Large intestine (tissue), 3 donors: ENCODE measurements around the gene RAI14. TPM values are rescaled to one million over a fixed set of nuclear protein-coding genes. Genes with fewer than 3 reads are reported as not detected.
"Not testable (repeated sequence)": the region's sequence is repeated elsewhere in the genome, so short reads cannot be mapped to it uniquely, and the experiment has no call there.

ENCODE experiments used
- DNase-seq, 2 donors: peaks; one replicate each; pipeline versions ENCODE4 v3.0.0 to v3.0.0-alpha.2; 2013
- H3K27ac ChIP-seq: one replicate; pipeline ENCODE4 v1.5.1; 2013; ENCODE audit warnings: low read length
- H3K27me3 ChIP-seq: 2 replicates; pipeline ENCODE4 v1.6.1; 2013; ENCODE audit warnings: low read length; ENCODE audit not compliant: control insufficient read depth, insufficient read depth
- H3K36me3 ChIP-seq: 2 replicates; pipeline ENCODE4 v1.6.1; 2013; ENCODE audit warnings: low read length; ENCODE audit not compliant: control insufficient read depth, insufficient read depth
- H3K4me1 ChIP-seq: one replicate; pipeline ENCODE4 v1.6.1; 2013; ENCODE audit warnings: low read length; ENCODE audit not compliant: control insufficient read depth, insufficient read depth
- H3K4me3 ChIP-seq: one replicate; pipeline ENCODE4 v1.5.1; 2013; ENCODE audit warnings: low read length
- H3K9me3 ChIP-seq: one replicate; pipeline ENCODE4 v1.6.1; 2013; ENCODE audit warnings: mild to moderate bottlenecking, low read depth, low read length, moderate library complexity; ENCODE audit not compliant: control insufficient read depth
- WGBS: methylation state at CpG from one replicate; pipeline ENCODE4 v1.1.5; 2013; ENCODE audit warnings: low lambda C conversion rate; ENCODE audit not compliant: insufficient coverage; 5-methylcytosine and 5-hydroxymethylcytosine counted together
- polyA plus RNA-seq: library from polyadenylated mRNA; unstranded; fragments of 120-200 nt; gene quantifications from one replicate; pipeline ENCODE4 v1.2.1, GENCODE V29; 2013

Gene RAI14
- polyA plus RNA-seq, 1 donor: 15.8 TPM

- Histone ChIP-seq H3K27ac (no peak overlapping the region), H3K4me3 (no peak overlapping the region), H3K27me3 (no peaks in the 10 kb centered on the region), H3K4me1 (peaks cover 18% of the 10 kb centered on the region), H3K36me3 (no peaks in the 10 kb centered on the region), H3K9me3 (no peaks in the 10 kb centered on the region)
- 20% methylated on average over 1 of the region's 6 CpGs for WGBS
- no peak for DNase-seq
Observed at GRCh38 chr5:34698754-34699153, 42.6 kb downstream of the RAI14 start.

GRCh38 chr5:34699155-34700077, 43.3 kb downstream of the RAI14 start:
- WGBS: 17% methylated on average over 1 of the region's 9 CpGs
- Histone ChIP-seq H3K27me3 (no peaks in the 10 kb centered on the region), H3K4me1 (peaks cover 18% of the 10 kb centered on the region), H3K27ac (no peak overlapping the region), H3K36me3 (no peaks in the 10 kb centered on the region), H3K9me3 (no peaks in the 10 kb centered on the region), H3K4me3 (no peak overlapping the region)
- peak in 1 of 2 donors; percentile 65 for DNase-seq

GRCh38 chr5:34700078-34700452, 43.9 kb downstream of the RAI14 start:
- H3K36me3 ChIP-seq: no peaks in the 10 kb centered on the region
- H3K4me3 ChIP-seq: no peak overlapping the region
- peaks cover 18% of the 10 kb centered on the region for H3K4me1 ChIP-seq
- H3K27ac ChIP-seq: no peak overlapping the region
- no peak for DNase-seq
- 40% methylated on average over 1 of the region's 2 CpGs for WGBS
- H3K9me3 ChIP-seq: no peaks in the 10 kb centered on the region
- no peaks in the 10 kb centered on the region for H3K27me3 ChIP-seq

- H3K27me3 ChIP-seq, H3K4me3 ChIP-seq, DNase-seq, H3K36me3 ChIP-seq, H3K27ac ChIP-seq, H3K9me3 ChIP-seq: not testable (repeated sequence)
- H3K4me1 ChIP-seq: peaks cover 18% of the 10 kb centered on the region
- 100% methylated on average over 2 of the region's 2 CpGs for WGBS
Observed at GRCh38 chr5:34701442-34701841, 45.3 kb downstream of the RAI14 start.

GRCh38 chr5:34703767-34704713, 47.9 kb downstream of the RAI14 start:
- no peaks in the 10 kb centered on the region for H3K27me3 ChIP-seq
- H3K9me3 ChIP-seq: no peaks in the 10 kb centered on the region
- WGBS: 14% methylated on average over 2 of the region's 10 CpGs
- peak in 1 of 2 donors; percentile 55 for DNase-seq
- H3K4me1 ChIP-seq: peaks cover 11% of the 10 kb centered on the region
- no peaks in the 10 kb centered on the region for H3K36me3 ChIP-seq
- H3K4me3 ChIP-seq: no peak overlapping the region
- H3K27ac ChIP-seq: no peak overlapping the region

GRCh38 chr5:34706084-34706483, 50.0 kb downstream of the RAI14 start:
- no peaks in the 10 kb centered on the region for H3K9me3 ChIP-seq
- WGBS: 100% methylated on average over 1 of the region's 1 CpG
- H3K27me3 ChIP-seq: no peaks in the 10 kb centered on the region
- H3K36me3 ChIP-seq: no peaks in the 10 kb centered on the region
- DNase-seq: no peak
- H3K4me1 ChIP-seq: peaks cover 2% of the 10 kb centered on the region
- H3K4me3 ChIP-seq: no peak overlapping the region
- no peak overlapping the region for H3K27ac ChIP-seq

- H3K27me3 ChIP-seq: no peaks in the 10 kb centered on the region
- DNase-seq: no peak
- WGBS: 93% methylated on average over 3 of the region's 5 CpGs
- no peaks in the 10 kb centered on the region for H3K9me3 ChIP-seq
- no peaks in the 10 kb centered on the region for H3K4me1 ChIP-seq
- H3K36me3 ChIP-seq: no peaks in the 10 kb centered on the region
- no peak overlapping the region for H3K27ac ChIP-seq
- no peak overlapping the region for H3K4me3 ChIP-seq
Observed at GRCh38 chr5:34707451-34708107, 51.5 kb downstream of the RAI14 start.

- no peaks in the 10 kb centered on the region for H3K36me3 ChIP-seq
- H3K4me3 ChIP-seq: no peak overlapping the region
- H3K4me1 ChIP-seq: no peaks in the 10 kb centered on the region
- H3K27ac ChIP-seq: no peak overlapping the region
- no peaks in the 10 kb centered on the region for H3K27me3 ChIP-seq
- no CpG with 5 or more reads among the region's 2 CpGs for WGBS
- DNase-seq: no peak
- H3K9me3 ChIP-seq: no peaks in the 10 kb centered on the region
Observed at GRCh38 chr5:34708777-34709176, 52.6 kb downstream of the RAI14 start.

DNA sequence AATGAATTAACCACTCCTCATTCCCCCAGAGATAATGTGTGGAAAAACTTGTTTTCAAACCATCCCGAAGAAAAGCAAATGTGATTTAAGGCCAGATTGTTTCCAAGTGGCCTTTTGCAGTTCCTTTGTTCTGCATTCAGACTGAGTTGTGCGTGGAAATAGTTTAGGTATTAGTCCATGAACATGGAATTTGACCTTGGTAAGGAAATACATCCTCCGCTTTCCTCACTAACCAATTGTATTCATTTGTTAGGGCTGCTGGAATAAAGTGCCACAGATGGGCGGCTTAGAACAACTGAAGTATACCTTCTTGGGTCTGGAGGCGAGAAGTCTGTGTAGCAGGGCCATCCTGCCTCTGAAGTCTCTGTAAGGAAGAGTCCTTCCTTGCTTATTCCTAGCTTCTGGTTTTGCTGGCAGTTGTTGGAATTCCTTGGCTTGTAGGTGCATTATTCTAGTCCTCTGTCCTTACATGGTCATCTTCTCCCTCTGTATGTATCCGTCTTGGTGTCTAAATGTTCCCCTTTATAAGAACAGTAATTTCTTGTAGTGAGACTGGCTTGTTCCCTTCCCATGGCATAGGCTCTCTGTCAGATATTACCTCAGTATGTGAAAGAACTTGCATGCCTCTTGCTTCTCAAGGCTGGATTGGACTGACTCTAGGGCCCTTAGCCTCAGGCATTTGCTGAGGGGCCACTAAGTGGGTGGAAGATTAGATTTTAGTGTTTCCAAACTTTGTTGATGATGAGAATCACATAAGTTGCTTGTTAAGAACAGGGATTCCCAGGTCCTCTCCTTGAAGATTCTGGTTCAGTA, 53.9 kb downstream of the RAI14 start:
- no peak overlapping the region for H3K27ac ChIP-seq
- peak in 1 of 2 donors; percentile 46 for DNase-seq

More for the DNA sequence above, 53.9 kb downstream of the RAI14 start:
- Histone ChIP-seq H3K36me3 (no peaks in the 10 kb centered on the region), H3K9me3 (no peaks in the 10 kb centered on the region), H3K4me1 (no peaks in the 10 kb centered on the region), H3K27me3 (no peaks in the 10 kb centered on the region), H3K4me3 (no peak overlapping the region)
- WGBS: no CpG with 5 or more reads among the region's 6 CpGs
